Osteocyte (in vitro differentiated cells): ENCODE results near the gene SHISA9. TPM values are rescaled to one million over a fixed set of nuclear protein-coding genes. Genes with fewer than 3 reads are reported as not detected.

Experiments
- DNase-seq: peaks from one replicate; pipeline ENCODE4 v3.0.0; 2021; ENCODE audit warnings: mixed read lengths; ENCODE audit not compliant: unreplicated experiment; ENCODE audit errors: extremely low spot score
- H3K27ac Mint-ChIP-seq: one replicate; pipeline ENCODE4 v1.8.0; 2021; ENCODE audit warnings: mild to moderate bottlenecking, mixed read lengths; ENCODE audit not compliant: unreplicated experiment
- H3K27me3 Mint-ChIP-seq: one replicate; pipeline ENCODE4 v1.8.0; 2021; ENCODE audit warnings: mixed read lengths; ENCODE audit not compliant: unreplicated experiment
- H3K36me3 Mint-ChIP-seq: one replicate; pipeline ENCODE4 v1.8.0; 2021; ENCODE audit warnings: mixed read lengths; ENCODE audit not compliant: unreplicated experiment
- H3K4me1 Mint-ChIP-seq: one replicate; pipeline ENCODE4 v1.8.0; 2021; ENCODE audit warnings: mixed read lengths; ENCODE audit not compliant: unreplicated experiment
- H3K4me3 Mint-ChIP-seq: one replicate; pipeline ENCODE4 v1.8.0; 2021; ENCODE audit warnings: mild to moderate bottlenecking, moderate library complexity, mixed read lengths; ENCODE audit not compliant: unreplicated experiment
- H3K9me3 Mint-ChIP-seq: one replicate; pipeline ENCODE4 v1.8.0; 2021; ENCODE audit warnings: mixed read lengths; ENCODE audit not compliant: unreplicated experiment
- total RNA-seq: library from RNA; stranded (reverse); gene quantifications from 2 replicates; pipeline ENCODE4 v1.2.1, GENCODE V29; 2021
- TF ChIP-seq, protein P1 (sequence below): fragments of 200-600 bp; sonication (generic); IDR thresholded peaks from 2 replicates; pipeline ENCODE4 v1.5.0; 2021; ENCODE audit warnings: antibody characterized with exemption, mild to moderate bottlenecking, moderate library complexity

SHISA9 gene
- total RNA-seq, 1 donor from 2014 or later = not detected

DNA sequence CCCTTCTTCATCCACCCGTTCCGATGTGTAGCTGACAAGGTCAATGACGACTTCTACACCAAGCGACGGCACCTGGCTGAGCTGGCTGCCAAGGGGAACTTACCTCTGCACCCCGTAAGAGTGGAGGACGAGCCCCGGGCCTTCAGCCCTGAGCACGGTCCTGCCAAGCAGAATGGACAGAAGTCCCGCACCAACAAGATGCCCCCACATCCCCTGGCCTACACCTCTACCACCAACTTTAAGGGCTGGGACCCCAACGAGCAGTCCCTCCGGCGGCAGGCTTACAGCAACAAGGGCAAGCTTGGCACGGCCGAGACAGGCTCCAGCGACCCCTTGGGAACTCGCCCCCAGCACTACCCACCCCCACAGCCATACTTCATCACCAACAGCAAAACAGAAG is 333.6 kb downstream of the SHISA9 start:
- DNase-seq = no peak
- Mint-ChIP-seq H3K36me3 (no peaks in the 10 kb centered on the region), H3K27me3 (no peaks in the 10 kb centered on the region), H3K4me3 (no peak overlapping the region), H3K9me3 (peaks cover 62% of the 10 kb centered on the region), H3K27ac (no peak overlapping the region), H3K4me1 (no peaks in the 10 kb centered on the region)
- TF ChIP-seq, protein P1, sequence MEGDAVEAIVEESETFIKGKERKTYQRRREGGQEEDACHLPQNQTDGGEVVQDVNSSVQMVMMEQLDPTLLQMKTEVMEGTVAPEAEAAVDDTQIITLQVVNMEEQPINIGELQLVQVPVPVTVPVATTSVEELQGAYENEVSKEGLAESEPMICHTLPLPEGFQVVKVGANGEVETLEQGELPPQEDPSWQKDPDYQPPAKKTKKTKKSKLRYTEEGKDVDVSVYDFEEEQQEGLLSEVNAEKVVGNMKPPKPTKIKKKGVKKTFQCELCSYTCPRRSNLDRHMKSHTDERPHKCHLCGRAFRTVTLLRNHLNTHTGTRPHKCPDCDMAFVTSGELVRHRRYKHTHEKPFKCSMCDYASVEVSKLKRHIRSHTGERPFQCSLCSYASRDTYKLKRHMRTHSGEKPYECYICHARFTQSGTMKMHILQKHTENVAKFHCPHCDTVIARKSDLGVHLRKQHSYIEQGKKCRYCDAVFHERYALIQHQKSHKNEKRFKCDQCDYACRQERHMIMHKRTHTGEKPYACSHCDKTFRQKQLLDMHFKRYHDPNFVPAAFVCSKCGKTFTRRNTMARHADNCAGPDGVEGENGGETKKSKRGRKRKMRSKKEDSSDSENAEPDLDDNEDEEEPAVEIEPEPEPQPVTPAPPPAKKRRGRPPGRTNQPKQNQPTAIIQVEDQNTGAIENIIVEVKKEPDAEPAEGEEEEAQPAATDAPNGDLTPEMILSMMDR = no peak

- H3K9me3 Mint-ChIP-seq = peaks cover 67% of the 10 kb centered on the region
- H3K36me3 Mint-ChIP-seq = no peaks in the 10 kb centered on the region
- no peaks in the 10 kb centered on the region for H3K27me3 Mint-ChIP-seq
- no peak overlapping the region for H3K27ac Mint-ChIP-seq
- TF ChIP-seq, protein P1 = no peak
- no peaks in the 10 kb centered on the region for H3K4me1 Mint-ChIP-seq
- no peak overlapping the region for H3K4me3 Mint-ChIP-seq
- no peak for DNase-seq
Observed at GRCh38 chr16:13236308-13236707, 334.9 kb downstream of the SHISA9 start.

DNA sequence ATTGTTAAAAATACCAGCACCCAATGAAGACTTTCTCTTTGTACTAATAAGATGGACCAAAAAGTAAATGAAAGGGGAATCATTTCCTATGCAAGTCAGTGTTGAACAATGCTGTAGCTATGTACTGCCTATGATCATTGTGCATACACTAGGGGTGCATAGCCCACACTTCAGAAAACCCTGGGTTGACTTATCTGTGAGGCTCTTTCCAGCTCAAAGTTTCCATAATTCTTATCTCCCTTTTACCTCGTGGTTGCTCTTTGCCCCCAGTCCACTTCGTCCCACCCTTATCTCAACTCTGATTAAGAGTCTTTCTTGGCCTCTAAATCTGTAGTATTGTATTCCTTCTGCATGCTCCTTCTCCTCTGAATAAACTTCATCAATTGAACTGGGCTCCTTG is 336.8 kb downstream of the SHISA9 start:
- Mint-ChIP-seq H3K27ac (no peak overlapping the region), H3K9me3 (peaks cover 53% of the 10 kb centered on the region), H3K4me3 (no peak overlapping the region), H3K27me3 (no peaks in the 10 kb centered on the region), H3K4me1 (no peaks in the 10 kb centered on the region), H3K36me3 (no peaks in the 10 kb centered on the region)
- TF ChIP-seq, protein P1 = no peak
- DNase-seq = no peak

GRCh38 chr16:13242201-13242600 is 340.8 kb downstream of the SHISA9 start:
- Mint-ChIP-seq H3K9me3 (peaks cover 35% of the 10 kb centered on the region), H3K36me3 (no peaks in the 10 kb centered on the region), H3K27ac (no peak overlapping the region), H3K4me1 (no peaks in the 10 kb centered on the region), H3K4me3 (no peak overlapping the region), H3K27me3 (no peaks in the 10 kb centered on the region)
- DNase-seq = no peak
- TF ChIP-seq, protein P1 = no peak

DNA sequence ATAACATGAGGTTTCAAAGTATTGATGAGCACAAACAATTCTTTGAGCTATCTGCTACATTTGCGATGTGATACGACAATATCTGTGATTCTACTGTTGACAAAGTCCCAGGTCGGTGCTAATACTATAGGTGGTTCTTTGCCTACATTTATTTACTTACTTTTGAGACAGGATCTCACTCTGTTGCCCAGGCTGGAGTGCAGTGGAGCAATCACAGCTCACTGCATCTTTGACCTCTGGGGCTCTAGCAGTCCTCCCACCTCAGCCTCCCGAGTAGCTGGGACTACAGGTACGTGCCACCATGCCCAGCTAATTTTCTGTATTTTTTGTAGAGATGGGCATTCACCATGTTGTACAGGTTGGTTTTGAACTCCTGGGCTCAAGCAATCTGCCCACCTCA is 343.4 kb downstream of the SHISA9 start:
- Mint-ChIP-seq H3K27me3 (no peaks in the 10 kb centered on the region), H3K27ac (no peak overlapping the region), H3K4me3 (no peak overlapping the region), H3K4me1 (no peaks in the 10 kb centered on the region), H3K9me3 (peaks cover 32% of the 10 kb centered on the region), H3K36me3 (no peaks in the 10 kb centered on the region)
- TF ChIP-seq, protein P1 = no peak
- DNase-seq = no peak
